Mucosa of stomach (tissue), 1 donor: Measurements from ENCODE around the gene KLRB1.
"Not testable (repeated sequence)": the region's sequence is repeated elsewhere in the genome, so short reads cannot be mapped to it uniquely, and the experiment has no call there.

Experiments
- H3K27me3 ChIP-seq: one replicate; pipeline ENCODE4 v1.7.0; 2013; ENCODE audit warnings: mild to moderate bottlenecking, low read length; ENCODE audit not compliant: control insufficient read depth, insufficient read depth
- H3K36me3 ChIP-seq: one replicate; pipeline ENCODE4 v1.7.0; 2013; ENCODE audit warnings: low read length; ENCODE audit not compliant: control insufficient read depth, insufficient read depth
- H3K4me1 ChIP-seq: one replicate; pipeline ENCODE4 v1.7.0; 2013; ENCODE audit warnings: mild to moderate bottlenecking, low read length; ENCODE audit not compliant: control insufficient read depth, insufficient read depth
- H3K4me3 ChIP-seq: one replicate; pipeline ENCODE4 v1.7.0; 2013; ENCODE audit warnings: low read length
- H3K9ac ChIP-seq: one replicate; pipeline ENCODE4 v1.7.0; 2013; ENCODE audit warnings: mild to moderate bottlenecking, low read length, moderate library complexity
- H3K9me3 ChIP-seq: one replicate; pipeline ENCODE4 v1.7.0; 2013; ENCODE audit warnings: mild to moderate bottlenecking, low read length, moderate library complexity; ENCODE audit not compliant: control insufficient read depth
- donor health status: Pancreatic carcinoma.

Gene KLRB1

DNA sequence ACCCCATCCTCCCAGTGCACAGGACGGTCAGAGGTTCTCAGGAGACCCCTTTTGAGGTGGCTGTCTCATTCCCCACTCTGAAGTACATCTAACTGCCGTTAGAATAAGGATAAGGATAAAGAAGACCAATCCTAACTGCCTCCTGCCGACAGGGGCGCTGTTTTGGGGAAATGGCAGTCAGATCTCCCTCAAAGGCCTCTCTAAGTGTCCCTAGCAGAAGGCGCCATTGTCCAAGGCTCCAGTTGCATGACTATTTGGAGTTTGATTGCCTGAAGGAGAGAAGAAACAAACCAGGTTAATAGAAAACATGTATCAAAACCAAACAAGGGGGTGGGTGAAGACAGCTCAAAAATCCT is 29.1 kb upstream of the KLRB1 start:
- Histone ChIP-seq H3K9ac (no peak overlapping the region), H3K27me3 (no peaks in the 10 kb centered on the region), H3K36me3 (no peaks in the 10 kb centered on the region), H3K4me1 (no peaks in the 10 kb centered on the region), H3K4me3 (no peak overlapping the region), H3K9me3 (no peaks in the 10 kb centered on the region)

DNA sequence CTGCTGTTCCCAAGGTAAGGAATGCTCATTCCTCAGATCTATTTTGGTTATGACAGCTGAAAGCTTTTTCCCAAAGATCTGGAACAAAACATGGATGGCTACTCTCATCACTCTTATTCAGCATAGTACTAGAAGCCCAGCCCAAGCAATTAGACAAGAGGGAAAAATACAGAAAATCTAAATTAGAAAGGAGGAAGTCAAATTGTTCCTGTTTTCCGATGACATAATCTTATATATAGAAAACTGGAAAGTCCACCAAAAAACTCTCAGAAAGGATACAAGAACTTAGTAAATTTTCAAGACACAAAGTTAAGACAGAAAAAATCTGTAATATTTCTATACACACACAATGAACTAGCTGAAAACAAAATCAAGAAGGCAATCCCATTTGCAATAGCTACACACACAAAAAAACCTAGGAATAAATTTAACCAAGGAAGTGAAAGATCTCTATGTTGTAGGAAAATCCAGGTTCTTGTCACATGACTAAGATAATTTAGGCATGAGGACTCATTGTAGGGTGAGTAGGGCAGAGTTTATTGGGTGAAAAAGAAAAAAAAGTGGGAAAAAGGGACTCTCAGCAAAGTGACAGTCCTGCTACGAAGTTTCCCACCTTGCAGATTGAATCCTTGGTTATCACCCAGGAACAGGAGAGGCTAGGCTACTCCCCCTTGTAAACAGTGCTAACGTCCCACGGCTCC is 28.6 kb upstream of the KLRB1 start:
- H3K27me3 ChIP-seq = no peaks in the 10 kb centered on the region
- H3K36me3 ChIP-seq = no peaks in the 10 kb centered on the region
- no peaks in the 10 kb centered on the region for H3K4me1 ChIP-seq

DNA sequence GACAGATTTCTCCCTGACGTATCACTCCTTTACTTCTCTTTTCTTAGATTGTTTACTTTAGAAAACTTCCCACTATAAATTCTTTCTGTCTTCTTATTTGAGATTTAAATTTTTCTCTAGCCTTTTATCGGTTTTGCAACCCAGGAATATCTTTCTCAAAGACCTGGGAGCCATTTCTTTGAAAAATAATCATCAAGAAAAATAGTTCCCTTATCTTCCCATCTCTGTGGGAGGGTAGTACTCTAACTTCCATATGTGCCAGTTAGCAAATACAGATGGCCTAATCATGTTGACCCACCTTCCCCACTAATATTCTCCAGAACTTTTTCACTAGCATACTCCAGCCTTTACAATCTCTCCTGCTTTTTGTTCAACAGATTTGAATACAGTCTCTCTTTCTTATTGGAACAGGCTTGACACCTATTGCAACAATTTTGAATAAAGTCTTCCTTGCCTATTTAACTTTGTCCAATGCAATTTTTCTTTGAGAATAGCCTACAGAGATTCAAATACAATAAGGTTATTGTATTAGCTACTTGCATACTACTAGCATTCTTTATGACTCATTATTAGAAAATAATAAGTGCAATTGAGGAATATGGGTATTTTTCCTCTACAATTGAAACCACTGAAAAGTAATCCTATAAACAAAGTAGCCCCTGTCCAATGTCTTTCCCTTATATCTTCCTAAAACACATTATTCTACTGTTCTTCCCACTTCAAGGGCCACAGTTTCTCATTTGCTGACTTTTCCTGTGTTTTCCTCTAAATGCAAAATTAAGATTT is 27.4 kb upstream of the KLRB1 start:
- H3K4me3 ChIP-seq = no peak overlapping the region
- H3K27me3 ChIP-seq = no peaks in the 10 kb centered on the region
- no peaks in the 10 kb centered on the region for H3K4me1 ChIP-seq
- no peaks in the 10 kb centered on the region for H3K9me3 ChIP-seq
- no peak overlapping the region for H3K9ac ChIP-seq
- no peaks in the 10 kb centered on the region for H3K36me3 ChIP-seq

More for the DNA sequence above, 28.6 kb upstream of the KLRB1 start:
- no peak overlapping the region for H3K9ac ChIP-seq
- H3K4me3 ChIP-seq = no peak overlapping the region
- no peaks in the 10 kb centered on the region for H3K9me3 ChIP-seq

DNA sequence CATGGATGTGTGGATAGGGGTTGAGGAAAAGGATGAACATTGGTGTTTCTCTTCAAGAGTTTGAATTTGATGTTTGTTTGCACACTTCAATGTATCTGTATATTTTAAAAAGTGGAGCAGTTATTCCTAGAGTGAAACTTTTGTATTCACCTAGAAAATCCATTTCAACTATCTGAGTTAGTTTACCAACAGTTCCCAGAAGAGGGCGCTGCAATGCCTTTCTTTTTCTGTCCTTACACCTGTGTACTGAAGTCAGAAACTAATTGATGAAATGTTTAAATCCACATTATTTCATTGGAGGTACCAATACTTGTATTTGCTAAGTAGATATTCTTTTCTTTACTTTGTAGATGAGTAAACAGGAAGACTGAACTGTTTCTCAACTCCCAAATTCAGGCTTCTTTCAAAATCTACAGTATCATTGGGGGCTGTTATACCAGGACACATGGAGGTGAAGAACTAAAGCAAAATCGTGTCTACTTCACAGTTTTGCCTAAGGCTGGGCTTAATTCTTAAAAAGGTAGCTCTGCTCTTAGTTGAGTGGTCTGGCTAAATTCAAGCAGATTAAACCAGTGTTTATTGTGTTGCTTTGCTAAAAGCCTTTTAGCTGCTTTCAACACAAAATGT is 26.6 kb upstream of the KLRB1 start:
- H3K9me3 ChIP-seq = no peaks in the 10 kb centered on the region
- no peaks in the 10 kb centered on the region for H3K27me3 ChIP-seq
- no peaks in the 10 kb centered on the region for H3K4me1 ChIP-seq
- no peaks in the 10 kb centered on the region for H3K36me3 ChIP-seq
- no peak overlapping the region for H3K4me3 ChIP-seq
- H3K9ac ChIP-seq = no peak overlapping the region

DNA sequence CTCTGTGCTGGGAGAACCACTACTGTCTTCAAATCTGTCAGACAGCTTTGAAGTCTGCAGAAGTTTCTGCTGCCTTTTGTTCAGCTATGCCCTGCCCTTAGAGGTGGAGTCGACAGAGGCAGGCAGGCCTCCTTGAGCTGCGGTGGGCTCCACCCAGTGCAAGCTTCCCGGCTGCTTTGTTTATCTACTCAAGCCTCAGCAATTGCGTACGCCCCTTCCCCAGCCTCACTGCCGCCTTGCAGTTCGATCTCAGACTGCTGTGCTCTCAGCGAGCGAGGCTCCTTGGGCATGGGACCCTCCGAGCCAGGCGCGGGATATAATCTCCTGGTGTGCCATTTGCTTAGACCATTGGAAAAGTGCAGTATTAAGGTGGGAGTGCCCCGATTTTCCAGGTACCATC is 25.1 kb upstream of the KLRB1 start:
- H3K9ac ChIP-seq = no peak overlapping the region
- no peaks in the 10 kb centered on the region for H3K36me3 ChIP-seq
- H3K9me3 ChIP-seq = no peaks in the 10 kb centered on the region
- H3K4me1 ChIP-seq = no peaks in the 10 kb centered on the region
- no peaks in the 10 kb centered on the region for H3K27me3 ChIP-seq
- H3K4me3 ChIP-seq = no peak overlapping the region

DNA sequence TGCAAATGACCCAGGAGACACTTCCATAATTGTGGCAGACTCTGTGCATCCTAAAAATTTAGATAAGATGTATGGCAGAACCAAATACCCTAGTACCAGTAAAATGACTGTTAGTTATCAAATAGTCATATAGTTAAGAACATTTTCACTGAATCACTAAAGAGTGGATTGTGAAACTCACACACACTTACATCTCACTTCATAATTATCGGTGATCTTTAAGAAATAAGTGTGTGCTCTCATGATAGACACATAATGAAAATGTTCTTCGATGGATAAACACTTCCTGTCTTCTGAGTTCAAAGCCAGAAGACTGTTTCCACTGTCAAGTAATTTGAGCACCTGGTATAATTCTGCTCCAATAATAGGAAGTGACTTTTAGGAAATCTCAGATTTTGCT is 19.1 kb upstream of the KLRB1 start:
- Histone ChIP-seq H3K4me1 (no peaks in the 10 kb centered on the region), H3K4me3 (no peak overlapping the region), H3K27me3 (no peaks in the 10 kb centered on the region), H3K36me3 (no peaks in the 10 kb centered on the region), H3K9me3 (no peaks in the 10 kb centered on the region), H3K9ac (no peak overlapping the region)

DNA sequence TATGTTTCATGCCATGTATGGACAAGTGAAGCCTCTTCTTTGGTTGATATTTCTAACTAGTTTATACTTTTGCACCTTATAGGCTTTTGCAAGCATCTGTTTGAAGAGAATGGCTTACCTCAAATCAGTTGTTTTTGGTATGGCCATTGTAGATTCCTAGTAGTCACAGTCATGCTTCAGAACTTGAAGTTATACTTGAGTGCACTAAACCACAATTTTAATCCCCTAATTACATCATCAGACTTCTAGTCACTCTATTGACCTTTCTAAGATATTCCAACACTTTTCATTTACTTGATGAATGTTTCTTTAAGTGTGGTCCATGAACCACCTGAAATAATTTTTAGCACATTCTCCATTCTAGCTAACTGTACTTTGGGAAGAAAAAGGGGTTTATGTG is 18.6 kb upstream of the KLRB1 start:
- Histone ChIP-seq H3K9me3 (no peaks in the 10 kb centered on the region), H3K27me3 (no peaks in the 10 kb centered on the region), H3K4me3 (no peak overlapping the region), H3K4me1 (no peaks in the 10 kb centered on the region), H3K36me3 (no peaks in the 10 kb centered on the region), H3K9ac (no peak overlapping the region)

DNA sequence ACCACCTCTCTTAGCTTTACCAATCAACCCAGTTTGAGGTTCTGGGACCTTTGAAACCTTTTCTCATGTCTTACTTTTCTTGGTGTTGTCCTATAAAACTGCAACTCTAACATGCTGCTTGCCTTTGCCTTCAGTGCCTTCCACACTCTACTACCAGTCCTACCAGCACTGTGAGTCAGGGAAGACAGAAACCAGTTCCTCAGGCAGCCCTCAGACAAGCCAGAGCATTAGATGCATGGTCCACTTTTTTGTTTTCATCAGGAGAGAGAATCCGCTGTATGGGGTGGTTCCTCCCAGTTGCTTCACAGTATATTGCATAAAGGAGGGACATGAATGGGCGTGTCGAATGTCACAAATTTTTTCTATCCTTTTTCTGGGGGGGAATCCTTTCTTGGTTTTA is 17.3 kb upstream of the KLRB1 start:
- Histone ChIP-seq H3K36me3 (no peaks in the 10 kb centered on the region), H3K4me3 (no peak overlapping the region), H3K9me3 (no peaks in the 10 kb centered on the region), H3K27me3 (no peaks in the 10 kb centered on the region), H3K4me1 (no peaks in the 10 kb centered on the region), H3K9ac (no peak overlapping the region)

DNA sequence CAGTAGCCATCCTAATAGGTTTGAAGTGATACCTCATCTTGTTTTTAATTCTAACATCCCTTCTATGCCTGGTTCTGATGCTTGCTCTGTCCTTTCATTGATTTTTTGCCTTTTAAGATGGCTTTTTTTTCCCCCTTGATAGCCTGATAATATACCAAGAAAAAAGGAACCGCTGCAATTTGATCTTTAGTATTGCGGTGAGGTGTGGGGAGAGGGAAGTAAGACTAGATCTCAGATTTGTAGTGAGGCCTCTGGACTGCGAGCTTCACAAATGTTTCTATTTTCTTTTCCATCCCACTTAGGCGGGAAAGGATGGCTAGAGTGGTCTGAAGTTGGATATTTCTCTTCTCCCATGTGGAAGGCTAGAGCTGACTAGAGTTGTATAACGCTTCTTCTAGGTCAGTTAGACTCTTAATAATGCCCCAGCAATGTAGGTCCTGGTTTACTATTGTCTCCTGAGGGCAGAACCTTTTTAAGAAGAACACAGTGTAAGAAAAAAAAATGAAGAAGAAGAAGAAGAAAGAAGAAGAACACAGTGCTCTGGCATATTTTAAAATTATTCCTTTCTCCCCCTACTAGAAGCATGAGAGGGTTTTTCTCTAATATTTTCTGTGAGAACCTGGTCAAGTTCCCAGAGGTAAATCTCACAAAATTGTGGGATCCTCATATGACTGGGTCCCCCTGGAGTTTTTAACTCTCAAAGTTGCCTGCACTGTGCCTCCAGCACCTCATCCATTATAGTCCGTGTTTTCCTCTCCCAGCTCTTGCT is 11.9 kb upstream of the KLRB1 start:
- Histone ChIP-seq H3K4me3 (no peak overlapping the region), H3K9me3 (no peaks in the 10 kb centered on the region), H3K36me3 (no peaks in the 10 kb centered on the region), H3K9ac (no peak overlapping the region), H3K27me3 (no peaks in the 10 kb centered on the region), H3K4me1 (no peaks in the 10 kb centered on the region)

DNA sequence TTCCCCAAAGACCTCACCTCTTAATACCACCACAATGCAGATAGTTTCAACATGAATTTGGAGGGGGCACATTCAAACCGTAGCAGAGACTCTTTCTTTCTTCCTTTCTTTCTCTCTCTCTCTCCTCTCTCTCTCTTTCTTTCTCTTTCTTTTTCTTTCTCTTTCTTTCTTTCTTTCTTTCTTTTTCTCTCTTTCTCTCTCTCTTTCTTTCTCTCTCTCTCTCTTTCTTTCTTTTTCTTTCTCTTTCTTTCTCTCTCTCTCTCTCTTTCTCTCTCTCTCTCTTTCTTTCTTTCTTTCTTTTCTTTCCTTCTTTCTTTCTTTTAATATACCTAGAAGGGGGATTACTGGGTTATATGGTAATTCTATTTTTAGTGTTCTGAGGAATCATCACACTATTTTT is 11.2 kb upstream of the KLRB1 start:
- not testable (repeated sequence) for H3K9me3 ChIP-seq, H3K9ac ChIP-seq, H3K36me3 ChIP-seq, H3K4me1 ChIP-seq, H3K27me3 ChIP-seq, H3K4me3 ChIP-seq

DNA sequence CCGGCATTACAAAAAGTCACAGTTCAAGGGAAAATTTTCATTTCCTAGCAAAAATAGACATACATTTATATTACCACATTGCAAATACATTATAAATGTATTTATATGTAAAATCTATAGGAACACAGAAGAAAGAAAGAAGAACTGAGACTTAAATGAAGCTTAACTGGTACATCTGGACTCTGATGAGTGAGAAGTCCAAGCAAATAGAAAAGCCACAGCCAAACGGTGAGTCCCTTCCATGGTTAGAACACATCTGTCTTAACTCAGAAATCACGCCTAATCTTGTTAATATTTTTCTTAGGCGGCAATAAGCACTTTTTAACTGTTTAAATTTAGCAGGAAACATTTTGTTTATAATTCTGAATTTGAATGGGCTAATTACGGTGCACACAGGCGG is 9.4 kb upstream of the KLRB1 start:
- H3K4me3 ChIP-seq = no peak overlapping the region
- no peaks in the 10 kb centered on the region for H3K27me3 ChIP-seq
- no peaks in the 10 kb centered on the region for H3K4me1 ChIP-seq
- H3K9me3 ChIP-seq = no peaks in the 10 kb centered on the region
- H3K9ac ChIP-seq = no peak overlapping the region
- H3K36me3 ChIP-seq = no peaks in the 10 kb centered on the region
